B cell (primary cell): ENCODE measurements around the gene CCDC60.

Experiments used
- CTCF ChIP-seq: fragments of 200-600 bp; IDR thresholded peaks from one replicate; pipeline ENCODE4 v1.8.0; 2022; ENCODE audit warnings: antibody characterized with exemption, mild to moderate bottlenecking
- EZH2 ChIP-seq: IDR thresholded peaks from 2 replicates; pipeline ENCODE4 v1.6.1; 2012; ENCODE audit warnings: borderline replicate concordance, low read depth, mild to moderate bottlenecking, moderate library complexity, low read length; ENCODE audit not compliant: insufficient read depth, poor library complexity, severe bottlenecking

- TF ChIP-seq CTCF: no peak
- TF ChIP-seq EZH2: no peak
Observed at GRCh38 chr12:119448611-119449131, 114.1 kb downstream of the CCDC60 start.
